Measurements from ENCODE around the gene TEX14. TPM values are rescaled to one million over a fixed set of nuclear protein-coding genes. Genes with fewer than 3 reads are reported as not detected.

The TEX14 gene
- total and polyA plus RNA-seq, 4 donors: 0.16 to 0.24 (median 0.18) TPM; not detected in 1

- DNase-seq (no peak), ATAC-seq (ENCODE audit: low FRiP score) (no peak)
- no peaks in the 10 kb centered on the region for H3K9me3 ChIP-seq (ENCODE audit: control insufficient read depth, low read length)
- 77 to 83% methylated on average over 10 of the region's 10 CpGs for WGBS, 2 donors
- peaks cover 0 to 20% of the 10 kb centered on the region in 2 donors for H3K36me3 ChIP-seq (ENCODE audit: control insufficient read depth in 1 of 2, insufficient read depth in 2 of 2, low read length in 1 of 2)
- no peaks in the 10 kb centered on the region for H3K4me1 ChIP-seq (ENCODE audit: control insufficient read depth in 1 of 2, insufficient read depth in 2 of 2, low read length in 2 of 2)
- H3K4me3 ChIP-seq (ENCODE audit: low read length in 2 of 2): no peak overlapping the region
- H3K27me3 ChIP-seq (ENCODE audit: control insufficient read depth in 1 of 2, insufficient read depth in 2 of 2, low read length in 1 of 2): no peaks in the 10 kb centered on the region
- intact Hi-C loops (cut with DNase I): no loop called here
- no peak overlapping the region for H3K27ac ChIP-seq (ENCODE audit: low read depth in 1 of 2, low read length in 2 of 2)
Observed at GRCh38 chr17:58508341-58509067, 183.3 kb downstream of the TEX14 start.

DNA sequence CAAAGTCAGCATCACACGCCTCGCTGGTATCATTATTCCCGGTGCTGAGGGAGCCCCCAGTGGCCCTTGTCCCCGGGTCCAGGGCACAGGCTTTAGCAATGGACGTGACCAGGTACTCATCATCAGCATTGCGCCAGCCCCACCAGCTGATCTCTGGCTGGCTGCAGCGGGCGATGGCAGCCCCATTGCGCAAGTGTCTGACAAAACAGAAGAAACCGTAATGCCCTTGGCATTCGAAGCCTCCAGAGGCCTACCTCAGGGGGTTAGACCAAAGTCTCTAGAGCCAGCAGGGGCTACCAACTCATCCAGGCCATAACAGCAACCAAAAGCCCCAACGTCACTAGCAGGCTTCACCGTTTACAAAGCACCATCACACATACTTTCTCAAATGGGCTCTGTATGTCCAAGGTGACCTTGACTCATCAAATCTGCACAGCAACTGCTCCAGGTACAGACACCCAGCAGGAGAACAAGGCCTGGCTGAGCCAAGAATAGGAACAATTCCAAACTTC, 184.7 kb downstream of the TEX14 start:
- Histone ChIP-seq H3K4me3 (ENCODE audit: low read length in 2 of 2) (no peak overlapping the region), H3K27ac (ENCODE audit: low read depth in 1 of 2, low read length in 2 of 2) (no peak overlapping the region), H3K4me1 (ENCODE audit: control insufficient read depth in 1 of 2, insufficient read depth in 2 of 2, low read length in 2 of 2) (no peaks in the 10 kb centered on the region), H3K9me3 (ENCODE audit: control insufficient read depth, low read length) (no peaks in the 10 kb centered on the region), H3K36me3 (ENCODE audit: control insufficient read depth in 1 of 2, insufficient read depth in 2 of 2, low read length in 1 of 2) (peaks cover 0 to 21% of the 10 kb centered on the region in 2 donors), H3K27me3 (ENCODE audit: control insufficient read depth in 1 of 2, insufficient read depth in 2 of 2, low read length in 1 of 2) (no peaks in the 10 kb centered on the region)
- intact Hi-C loops (cut with DNase I): no loop called here
- peak; percentile 36 for ATAC-seq (ENCODE audit: low FRiP score)
- no peak for DNase-seq
- 93 to 94% methylated on average over 13 of the region's 13 CpGs for WGBS, 2 donors

Other genes with a start within 250 kb of the TEX14 start
- not detected for gene HSF5, start 203.6 kb downstream of the TEX14 start, total RNA-seq
- gene HSF5, start 203.6 kb downstream of the TEX14 start, polyA plus RNA-seq: not detected
- 10 to 100 TPM; 38.7 to 38.8 TPM for gene MTMR4, start 177.4 kb downstream of the TEX14 start, total RNA-seq
- gene MTMR4, start 177.4 kb downstream of the TEX14 start, polyA plus RNA-seq: 10 to 100 TPM; 14.0 to 17.7 TPM
- 10 to 100 TPM; 21.0 to 25.0 TPM for gene RAD51C, start 557 bp upstream of the TEX14 start, total RNA-seq
- 10 to 100 TPM; 20.0 to 37.6 TPM for gene RAD51C, start 557 bp upstream of the TEX14 start, polyA plus RNA-seq
- gene PPM1E, start 63.8 kb upstream of the TEX14 start, total RNA-seq: under 1 TPM; 0.06 to 0.21 TPM
- not detected for gene PPM1E, start 63.8 kb upstream of the TEX14 start, polyA plus RNA-seq

All from aorta (tissue), 5 donors.